Nephron (organoid): ENCODE measurements around the gene RAB17.

Source experiments
- H3K27ac Mint-ChIP-seq, 3 experiments: 2 replicates each; pipeline ENCODE4 v1.8.0; 2020; ENCODE audit warnings: mixed read lengths in 3 of 3, mild to moderate bottlenecking in 2 of 3, moderate library complexity in 1 of 3
- H3K27me3 Mint-ChIP-seq: 2 replicates; pipeline ENCODE4 v1.8.0; 2021; ENCODE audit warnings: low read depth, mild to moderate bottlenecking, moderate library complexity, mixed read lengths
- H3K36me3 Mint-ChIP-seq: 2 replicates; pipeline ENCODE4 v1.8.0; 2020; ENCODE audit warnings: low read depth, mixed read lengths
- H3K4me1 Mint-ChIP-seq: 2 replicates; pipeline ENCODE4 v1.8.0; 2020; ENCODE audit warnings: mixed read lengths
- H3K4me3 Mint-ChIP-seq, 3 experiments: 2 replicates each; pipeline ENCODE4 v1.8.0; 2020; ENCODE audit warnings: mild to moderate bottlenecking in 3 of 3, mixed read lengths in 3 of 3, moderate library complexity in 2 of 3
- H3K9me3 Mint-ChIP-seq: 2 replicates; pipeline ENCODE4 v1.8.0; 2020; ENCODE audit warnings: mixed read lengths
- CTCF ChIP-seq, 3 experiments: fragments of 200-600 bp; sonication (generic); IDR thresholded peaks; one replicate each; pipeline ENCODE4 v1.5.0; 2021; ENCODE audit warnings: antibody characterized with exemption in 3 of 3; ENCODE audit not compliant: unreplicated experiment in 3 of 3

RAB17 gene

GRCh38 chr2:237540223-237540775 lies 50.2 kb downstream of the RAB17 start:
- peaks cover 4% of the 10 kb centered on the region for H3K9me3 Mint-ChIP-seq
- H3K4me3 Mint-ChIP-seq = no peak overlapping the region
- H3K27me3 Mint-ChIP-seq = peaks cover 13% of the 10 kb centered on the region
- TF ChIP-seq CTCF (IDR thresholded peaks at IDR 0.05; ENCODE audit: unreplicated experiment in 3 of 3) = no peak
- peaks cover 10% of the 10 kb centered on the region for H3K4me1 Mint-ChIP-seq
- H3K36me3 Mint-ChIP-seq = peaks cover 3% of the 10 kb centered on the region
- no peak overlapping the region for H3K27ac Mint-ChIP-seq

DNA sequence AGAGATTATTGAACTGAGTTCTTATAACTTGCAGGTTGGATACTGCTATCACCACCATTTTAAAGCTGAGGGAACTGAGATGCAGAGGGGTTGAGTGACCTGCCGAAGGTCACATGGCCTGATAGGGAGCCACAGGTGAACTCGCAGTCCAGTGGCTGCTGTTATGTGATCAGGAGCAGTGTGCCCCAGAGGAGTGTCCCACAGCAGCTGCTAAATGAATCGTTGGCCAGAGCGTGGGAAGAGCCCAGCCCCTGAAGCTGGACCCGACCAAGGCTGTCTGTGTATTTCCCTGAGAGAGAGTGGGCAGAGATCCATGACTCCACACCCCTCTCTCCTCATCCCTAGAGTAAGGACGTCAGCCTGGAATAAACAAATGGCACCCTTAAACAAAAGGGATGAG lies 50.9 kb downstream of the RAB17 start:
- no peak for TF ChIP-seq CTCF (IDR thresholded peaks at IDR 0.05; ENCODE audit: unreplicated experiment in 3 of 3)
- Mint-ChIP-seq H3K36me3 (peaks cover 3% of the 10 kb centered on the region), H3K9me3 (peaks cover 4% of the 10 kb centered on the region), H3K4me3 (no peak overlapping the region), H3K27ac (no peak overlapping the region), H3K4me1 (peaks cover 10% of the 10 kb centered on the region), H3K27me3 (peaks cover 13% of the 10 kb centered on the region)

DNA sequence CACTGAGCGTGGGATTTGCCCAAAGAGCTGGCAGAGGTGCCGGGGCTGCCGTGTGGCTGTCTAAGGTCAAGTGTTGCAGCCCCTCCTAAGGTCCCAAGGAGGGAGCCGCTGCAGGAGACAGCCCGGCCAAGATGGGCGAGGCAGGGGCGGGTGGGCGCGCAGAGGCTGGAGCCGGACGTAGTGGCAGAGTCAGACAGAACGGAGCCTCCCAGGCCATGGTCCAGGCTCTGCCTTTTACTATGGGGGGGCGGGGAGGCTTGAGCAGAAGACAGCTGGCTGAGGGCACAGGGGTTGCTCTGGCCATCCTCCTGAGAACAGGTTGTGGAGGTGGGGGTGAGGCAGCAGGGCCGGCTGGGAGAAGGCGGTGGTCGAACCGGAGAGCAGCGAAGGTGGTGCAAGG lies 51.6 kb downstream of the RAB17 start:
- Mint-ChIP-seq H3K4me3 (no peak overlapping the region), H3K4me1 (peaks cover 10% of the 10 kb centered on the region), H3K27ac (no peak overlapping the region), H3K9me3 (peaks cover 4% of the 10 kb centered on the region), H3K27me3 (peaks cover 16% of the 10 kb centered on the region), H3K36me3 (peaks cover 3% of the 10 kb centered on the region)
- no peak for TF ChIP-seq CTCF (IDR thresholded peaks at IDR 0.05; ENCODE audit: unreplicated experiment in 3 of 3)

DNA sequence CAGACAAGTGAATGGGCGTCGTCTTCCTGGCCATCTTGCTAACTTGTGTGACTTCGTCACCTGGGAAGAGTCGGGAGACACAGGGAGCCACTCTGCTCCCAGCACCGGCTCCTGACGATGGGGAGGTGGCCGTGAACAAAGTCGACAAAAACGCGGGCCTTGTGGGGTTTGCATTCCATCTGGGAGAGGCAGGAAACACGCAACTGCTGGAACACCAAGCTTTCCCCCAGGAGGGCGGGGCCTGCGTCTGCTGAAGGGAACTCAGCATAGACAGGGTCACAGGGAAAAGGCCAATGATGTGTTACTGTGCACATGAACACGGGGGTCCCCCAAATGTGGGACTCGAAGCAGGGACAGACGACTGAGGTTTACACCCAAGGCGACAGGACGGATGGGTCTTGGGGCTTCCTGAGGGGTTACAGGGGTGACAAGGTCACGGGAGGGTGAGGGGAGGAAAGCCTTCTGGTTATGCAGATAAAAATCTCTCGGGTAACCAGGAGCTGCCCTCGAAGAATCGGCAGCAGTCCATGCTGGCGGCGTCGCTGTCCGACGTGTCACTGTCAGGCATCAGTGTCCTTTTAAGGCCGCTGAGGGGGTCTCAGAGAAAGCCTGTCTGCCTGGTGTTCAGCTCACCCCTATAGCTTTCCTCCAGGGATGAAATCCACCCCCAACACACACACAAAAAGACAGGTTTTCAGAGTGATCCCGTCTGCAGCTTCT lies 52.4 kb downstream of the RAB17 start:
- Mint-ChIP-seq H3K4me1 (peaks cover 10% of the 10 kb centered on the region), H3K27ac (no peak overlapping the region), H3K36me3 (peaks cover 3% of the 10 kb centered on the region), H3K4me3 (no peak overlapping the region), H3K9me3 (peaks cover 4% of the 10 kb centered on the region), H3K27me3 (peaks cover 16% of the 10 kb centered on the region)
- no peak for TF ChIP-seq CTCF (IDR thresholded peaks at IDR 0.05; ENCODE audit: unreplicated experiment in 3 of 3)

DNA sequence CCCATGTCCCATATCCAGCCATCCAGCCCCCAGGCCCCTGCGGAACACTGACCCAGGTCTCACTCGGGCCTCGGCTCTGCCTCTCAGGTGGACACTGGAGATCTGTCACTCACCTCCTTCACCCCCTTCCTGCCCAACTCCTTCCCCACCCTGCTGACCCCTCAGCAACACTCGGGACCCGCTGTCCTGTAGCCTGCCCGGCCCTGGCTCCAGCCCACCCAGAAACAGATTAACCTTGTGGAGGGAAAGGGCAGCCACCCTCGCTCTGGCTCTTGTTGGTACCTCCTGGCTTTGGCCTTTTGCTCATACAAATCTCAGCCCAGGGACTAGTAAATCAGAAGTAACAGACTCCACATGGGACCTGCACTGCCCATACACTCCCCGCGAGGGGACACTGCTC lies 53.9 kb downstream of the RAB17 start:
- Mint-ChIP-seq H3K36me3 (peaks cover 2% of the 10 kb centered on the region), H3K9me3 (peaks cover 2% of the 10 kb centered on the region), H3K27ac (no peak overlapping the region), H3K4me3 (no peak overlapping the region), H3K27me3 (peaks cover 26% of the 10 kb centered on the region), H3K4me1 (peaks cover 20% of the 10 kb centered on the region)
- TF ChIP-seq CTCF (IDR thresholded peaks at IDR 0.05; ENCODE audit: unreplicated experiment in 3 of 3) = no peak

GRCh38 chr2:237536083-237536415 lies 54.5 kb downstream of the RAB17 start:
- no peak overlapping the region for H3K4me3 Mint-ChIP-seq
- H3K4me1 Mint-ChIP-seq = peaks cover 20% of the 10 kb centered on the region
- no peaks in the 10 kb centered on the region for H3K9me3 Mint-ChIP-seq

More at GRCh38 chr2:237536083-237536415, 54.5 kb downstream of the RAB17 start:
- no peak overlapping the region for H3K27ac Mint-ChIP-seq
- no peak for TF ChIP-seq CTCF (IDR thresholded peaks at IDR 0.05; ENCODE audit: unreplicated experiment in 3 of 3)
- H3K36me3 Mint-ChIP-seq = no peaks in the 10 kb centered on the region
- peaks cover 26% of the 10 kb centered on the region for H3K27me3 Mint-ChIP-seq
